ENCODE measurements around the gene DNMT1.

GRCh38 chr19:10085641-10086590, 108.8 kb downstream of the DNMT1 start, which contains the start of gene SHFL:
- TF ChIP-seq GATA2 (IDR thresholded peaks at IDR 0.05; ENCODE audit: low read depth, low read length) (no peak), GATA3 (IDR thresholded peaks at IDR 0.05; ENCODE audit: low read depth, low read length) (no peak)
